GM21576 (cell line): ENCODE results near the gene HVCN1.
"Not testable (repeated sequence)": the region's sequence is repeated elsewhere in the genome, so short reads cannot be mapped to it uniquely, and the experiment has no call there.

Source experiments
- ATAC-seq: cut with Tn5 transposase; IDR thresholded peaks from one replicate; pipeline ENCODE4 v1.9.1; 2021; ENCODE audit warnings: mild to moderate bottlenecking, moderate library complexity; ENCODE audit not compliant: unreplicated experiment

The HVCN1 gene

GRCh38 chr12:110668480-110669192, 20.3 kb downstream of the HVCN1 start:
- ATAC-seq = peak; percentile 5

DNA sequence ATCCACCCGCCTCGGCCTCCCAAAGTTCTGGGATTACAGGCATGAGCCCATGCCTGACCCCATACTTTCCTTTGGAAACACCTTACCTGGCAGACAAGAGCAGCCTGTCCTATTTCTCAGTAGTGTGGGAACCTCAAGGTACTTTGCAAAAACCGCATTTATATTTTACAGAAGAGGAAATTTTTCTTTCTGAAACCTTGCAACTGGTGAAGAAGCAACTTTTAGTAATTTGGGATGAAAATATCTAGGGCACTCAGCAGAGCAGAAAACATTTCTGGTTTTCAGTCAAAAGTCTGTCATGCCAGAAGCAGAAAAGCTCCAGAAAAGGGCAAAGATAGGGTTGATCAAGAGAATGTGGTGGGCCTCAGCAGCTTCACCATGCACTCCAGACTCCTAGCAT, 21.2 kb downstream of the HVCN1 start:
- ATAC-seq = no peak

- no peak for ATAC-seq
Measured at GRCh38 chr12:110666892-110667291, 22.0 kb downstream of the HVCN1 start.

DNA sequence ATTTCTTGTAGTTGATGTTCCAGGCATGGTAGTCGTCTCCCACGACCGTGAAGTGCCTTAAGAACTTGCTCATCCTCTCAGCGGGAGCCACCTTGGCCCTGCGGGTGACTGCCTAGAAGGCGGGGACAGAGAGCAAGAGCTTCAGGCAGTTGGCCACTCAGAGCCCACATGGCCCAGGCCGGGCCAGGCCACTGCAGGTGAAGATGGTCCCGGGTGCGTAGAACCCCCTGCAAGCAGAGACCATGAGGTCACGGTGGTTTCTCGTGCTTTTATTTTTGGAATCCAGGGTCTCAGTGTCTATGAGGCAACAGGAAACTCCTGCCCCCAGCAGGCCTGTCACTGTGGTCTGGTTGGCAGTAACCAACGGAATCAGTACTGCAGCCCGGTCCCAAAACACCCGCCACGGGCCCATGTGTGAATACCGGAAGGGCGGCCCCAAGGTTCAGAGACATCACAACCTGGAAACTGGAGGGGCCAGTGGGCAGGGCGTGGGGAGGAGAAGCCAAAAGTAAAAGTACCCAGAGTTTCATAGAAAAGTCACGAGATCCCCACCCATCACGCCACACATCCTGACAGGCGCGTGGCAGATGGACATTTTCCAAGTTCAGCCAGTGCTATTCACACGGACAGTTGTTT, 27.5 kb downstream of the HVCN1 start:
- peak; percentile 81 for ATAC-seq

DNA sequence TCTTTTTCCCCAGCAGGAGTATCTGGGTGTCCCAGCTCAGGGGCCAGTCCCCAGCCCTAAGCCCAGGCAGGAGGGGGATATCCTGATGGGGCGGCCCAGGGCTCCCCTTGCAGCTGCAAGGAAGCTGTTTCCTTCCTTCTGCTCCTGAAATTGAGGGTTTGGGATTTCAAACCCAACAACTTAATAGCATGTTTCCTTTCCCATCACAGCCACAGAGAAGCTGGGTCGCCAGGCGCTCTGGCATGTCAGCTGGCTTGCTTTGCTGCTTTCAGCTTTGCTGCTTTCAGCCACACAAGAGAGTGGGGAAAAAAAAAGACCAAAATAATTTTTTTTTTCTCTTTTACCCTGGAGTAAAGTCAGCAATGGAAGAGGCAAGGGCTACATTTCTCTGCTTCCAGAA, 30.0 kb downstream of the HVCN1 start:
- no peak for ATAC-seq

DNA sequence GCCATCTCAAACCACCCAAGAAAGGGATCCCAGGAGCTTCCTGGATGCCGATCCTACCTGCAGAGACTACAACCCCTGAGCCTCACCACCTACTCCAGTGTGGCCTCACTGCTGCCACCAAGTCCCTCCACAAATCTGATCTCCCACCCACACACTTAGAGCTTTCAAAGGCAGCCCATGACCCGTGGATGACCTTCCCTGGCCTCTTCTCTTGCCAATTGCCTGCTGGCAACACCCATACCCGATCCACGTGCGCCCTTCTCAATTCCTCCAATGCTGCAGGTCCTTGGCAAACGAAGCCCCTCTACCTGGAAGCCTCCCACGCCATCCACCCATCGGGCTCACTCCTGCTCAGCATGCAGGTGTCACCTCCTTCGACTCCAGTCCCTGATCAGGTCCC, 30.7 kb downstream of the HVCN1 start:
- ATAC-seq = no peak

GRCh38 chr12:110657747-110658146, 31.2 kb downstream of the HVCN1 start:
- no peak for ATAC-seq

GRCh38 chr12:110656071-110656655, 32.8 kb downstream of the HVCN1 start:
- no peak for ATAC-seq

DNA sequence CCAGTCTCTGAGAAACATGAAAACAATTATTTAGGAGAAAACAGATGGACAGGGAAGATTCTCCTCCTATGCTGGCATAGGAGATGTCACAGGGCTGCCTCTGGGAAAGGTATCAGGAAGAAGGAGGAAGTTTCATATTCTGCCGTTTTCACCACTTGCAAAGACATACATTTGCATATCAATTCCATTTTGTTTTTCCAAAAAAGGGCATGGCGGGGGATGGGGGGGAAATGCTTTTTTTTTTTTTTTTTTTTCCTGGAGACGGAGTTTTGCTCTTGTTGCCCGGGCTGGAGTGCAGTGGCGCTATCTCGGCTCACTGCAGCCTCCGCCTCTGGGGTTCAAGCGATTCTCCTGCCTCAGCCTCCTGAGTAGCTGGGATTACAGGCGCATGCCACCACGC, 34.7 kb downstream of the HVCN1 start:
- ATAC-seq = not testable (repeated sequence)

- no peak for ATAC-seq
Measured at GRCh38 chr12:110649341-110649847, 39.5 kb downstream of the HVCN1 start.

DNA sequence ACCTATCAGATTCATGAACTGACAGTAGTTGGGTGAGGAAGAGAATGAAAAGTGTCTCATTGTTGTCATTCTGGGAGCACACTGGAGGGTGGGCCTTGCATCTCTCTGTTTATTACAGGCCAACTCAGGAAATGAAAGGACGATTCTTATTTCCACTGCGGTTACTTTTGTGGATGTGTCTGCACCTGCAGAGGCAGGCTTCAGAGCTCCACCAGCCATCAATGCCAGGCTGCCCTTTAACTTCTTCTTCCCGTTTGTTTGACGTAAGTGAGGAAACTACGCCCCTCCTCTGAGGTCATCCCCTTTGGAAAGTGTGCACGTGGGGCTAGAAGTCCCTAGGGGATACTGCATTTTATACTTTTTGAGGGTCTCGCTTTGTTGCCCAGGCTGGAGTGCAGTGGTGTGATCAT, 41.3 kb downstream of the HVCN1 start:
- peak; percentile 61 for ATAC-seq

DNA sequence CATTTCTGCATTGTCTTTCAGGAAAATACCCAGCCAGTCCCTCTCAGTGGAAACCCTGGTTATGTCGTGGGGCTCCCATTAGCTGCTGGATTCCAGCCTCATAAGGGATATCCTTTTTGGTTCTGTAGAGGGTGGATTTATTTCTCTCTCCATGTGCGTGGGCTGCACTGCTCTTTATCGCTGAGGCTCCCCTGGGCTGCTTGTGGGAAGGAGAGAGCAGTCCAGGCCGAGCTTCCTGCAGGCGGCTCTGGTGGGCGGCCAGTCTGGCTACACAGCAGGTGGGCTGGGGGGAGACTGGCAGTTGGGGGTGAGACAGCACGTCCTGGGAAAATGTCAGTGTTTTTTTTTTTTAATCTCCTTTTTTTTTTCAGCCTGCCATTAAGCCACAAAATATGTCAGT, 47.4 kb downstream of the HVCN1 start:
- ATAC-seq = no peak

DNA sequence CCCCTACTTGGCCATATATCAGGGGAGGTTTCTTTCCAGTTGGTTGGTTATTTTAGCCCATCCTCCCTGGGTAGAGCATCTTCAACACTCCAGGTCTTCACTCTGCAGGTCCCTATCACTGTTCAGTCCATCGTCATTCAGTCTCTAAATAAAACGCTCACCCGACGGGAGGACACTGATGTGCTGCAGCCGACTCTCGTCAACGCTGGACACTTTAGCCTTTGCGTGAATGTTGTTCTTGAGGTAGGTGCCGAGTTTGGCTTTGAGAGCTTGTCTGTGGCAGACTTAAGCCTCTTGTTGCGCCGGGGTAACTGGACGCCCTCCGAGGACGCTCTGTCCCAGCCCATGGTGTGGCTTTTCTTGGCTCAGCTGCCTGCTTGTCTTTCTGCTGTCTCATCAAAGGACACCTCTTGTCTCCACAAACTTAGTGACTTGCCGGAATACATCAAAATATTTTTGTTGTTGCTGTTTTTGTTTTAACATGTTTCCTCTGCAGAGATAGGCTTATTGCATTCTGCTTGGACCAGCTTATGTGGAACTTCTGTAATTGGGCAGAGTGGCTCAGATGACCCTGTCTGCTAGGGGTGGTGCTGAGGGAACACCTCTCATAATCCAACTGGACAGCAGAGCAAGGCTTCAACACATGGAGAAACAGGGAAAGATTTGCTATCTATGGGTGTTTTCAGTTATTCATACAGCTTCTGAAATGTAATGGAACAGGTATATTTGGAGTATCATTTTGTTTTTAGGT, 48.5 kb downstream of the HVCN1 start:
- ATAC-seq = no peak

DNA sequence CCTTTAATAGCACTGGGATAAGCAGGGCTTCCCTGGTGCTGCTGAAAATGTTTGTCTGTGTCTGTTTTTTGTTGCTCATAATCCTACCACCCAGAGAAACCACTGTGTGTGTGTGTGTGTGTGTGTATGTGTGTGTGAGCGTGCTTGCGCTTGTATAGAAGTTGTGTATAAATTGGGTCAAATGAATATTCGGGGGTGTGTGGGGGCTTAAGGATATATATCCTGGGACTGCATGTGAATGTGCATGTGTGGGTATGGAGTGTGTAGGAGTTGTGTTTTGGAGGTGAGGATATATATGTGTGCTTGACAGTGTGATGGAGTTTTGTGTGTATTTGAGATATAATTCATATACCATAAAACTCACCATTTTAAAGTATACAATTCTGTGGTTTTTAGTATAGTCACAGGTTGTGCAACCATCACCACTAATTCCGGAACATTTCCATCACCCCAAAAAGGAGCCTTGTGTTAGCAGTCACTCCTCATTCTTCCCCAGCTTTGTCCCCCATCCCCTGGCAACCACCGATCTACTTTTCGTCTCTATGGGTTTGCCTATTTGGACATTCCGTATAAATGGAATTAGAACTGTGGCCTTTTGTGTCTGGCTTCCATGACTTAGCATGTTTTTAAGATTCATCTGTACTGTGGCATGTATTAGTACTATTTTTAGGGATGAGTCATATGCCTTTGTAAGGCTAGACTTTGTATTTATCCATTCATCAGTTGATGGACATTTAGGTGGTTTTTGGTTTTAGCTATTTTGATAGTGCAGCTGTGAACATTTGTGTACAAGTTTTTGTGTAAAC, 49.4 kb downstream of the HVCN1 start:
- no peak for ATAC-seq

- ATAC-seq = no peak
Measured at GRCh38 chr12:110638796-110639195, 50.1 kb downstream of the HVCN1 start.

GRCh38 chr12:110637869-110638441, 51.0 kb downstream of the HVCN1 start:
- no peak for ATAC-seq

DNA sequence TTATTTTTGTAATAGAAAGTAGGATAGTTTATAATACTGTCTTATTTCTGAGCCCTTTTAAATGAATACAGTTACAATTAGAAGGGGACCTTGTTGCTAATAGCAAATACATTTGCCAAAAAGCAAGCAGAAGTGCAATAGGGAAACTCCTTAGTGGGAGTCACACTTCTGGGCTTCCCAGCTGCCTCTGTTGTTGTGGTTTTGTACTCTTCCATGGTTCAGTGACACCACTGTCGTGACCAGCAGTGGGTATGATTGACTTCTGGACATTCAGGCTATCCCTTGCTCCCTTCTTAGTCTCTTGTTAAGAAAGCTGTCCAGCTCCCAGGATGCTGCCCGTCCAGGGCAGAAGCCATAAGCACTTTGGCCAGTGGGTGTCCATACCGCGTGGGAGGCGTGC, 52.4 kb downstream of the HVCN1 start:
- ATAC-seq = no peak

DNA sequence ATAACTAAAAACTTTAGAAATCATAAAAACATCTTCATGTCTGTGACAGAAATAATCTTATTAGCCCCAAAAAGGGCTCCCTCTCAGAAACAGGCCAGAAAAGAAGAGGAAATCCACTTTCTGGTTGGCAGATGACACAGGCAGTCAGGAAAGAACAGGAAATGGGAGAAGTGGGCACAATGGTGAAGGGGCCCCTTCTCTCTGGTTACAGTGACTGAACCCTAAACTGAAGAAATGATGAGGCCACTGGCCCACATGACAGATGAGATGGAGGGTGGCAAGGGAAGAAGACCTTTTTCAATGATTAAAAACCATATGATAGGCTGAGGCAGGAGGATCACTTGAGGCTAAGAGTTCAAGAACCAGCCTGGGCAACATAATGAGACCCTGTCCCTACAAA, 53.9 kb downstream of the HVCN1 start:
- no peak for ATAC-seq

GRCh38 chr12:110627500-110628195, 61.3 kb downstream of the HVCN1 start:
- ATAC-seq = no peak

DNA sequence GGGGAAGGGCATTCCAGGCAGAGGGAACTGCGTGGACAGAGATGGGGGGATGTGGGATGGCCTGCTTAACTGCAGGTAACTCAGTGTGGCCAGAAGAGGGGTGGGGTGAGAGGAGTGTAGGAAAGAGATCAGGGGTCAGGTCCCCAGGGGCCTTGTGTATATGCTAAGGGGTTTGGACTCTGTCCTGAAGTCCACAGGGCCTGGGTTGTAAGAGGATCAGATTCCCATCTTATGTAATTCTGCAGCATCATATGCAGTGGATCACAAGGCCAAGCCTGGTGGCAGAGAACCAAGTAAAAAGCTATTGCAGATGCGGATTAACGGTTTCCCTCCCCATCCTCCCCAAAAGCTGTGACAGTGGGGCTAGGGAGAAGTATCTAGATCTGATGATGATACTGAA, 66.3 kb downstream of the HVCN1 start:
- ATAC-seq = no peak
